ENCODE results near the gene RNF152.

Gene RNF152

GRCh38 chr18:61765097-61765496 is 127.7 kb downstream of the RNF152 start:
- TF ChIP-seq, protein P1, sequence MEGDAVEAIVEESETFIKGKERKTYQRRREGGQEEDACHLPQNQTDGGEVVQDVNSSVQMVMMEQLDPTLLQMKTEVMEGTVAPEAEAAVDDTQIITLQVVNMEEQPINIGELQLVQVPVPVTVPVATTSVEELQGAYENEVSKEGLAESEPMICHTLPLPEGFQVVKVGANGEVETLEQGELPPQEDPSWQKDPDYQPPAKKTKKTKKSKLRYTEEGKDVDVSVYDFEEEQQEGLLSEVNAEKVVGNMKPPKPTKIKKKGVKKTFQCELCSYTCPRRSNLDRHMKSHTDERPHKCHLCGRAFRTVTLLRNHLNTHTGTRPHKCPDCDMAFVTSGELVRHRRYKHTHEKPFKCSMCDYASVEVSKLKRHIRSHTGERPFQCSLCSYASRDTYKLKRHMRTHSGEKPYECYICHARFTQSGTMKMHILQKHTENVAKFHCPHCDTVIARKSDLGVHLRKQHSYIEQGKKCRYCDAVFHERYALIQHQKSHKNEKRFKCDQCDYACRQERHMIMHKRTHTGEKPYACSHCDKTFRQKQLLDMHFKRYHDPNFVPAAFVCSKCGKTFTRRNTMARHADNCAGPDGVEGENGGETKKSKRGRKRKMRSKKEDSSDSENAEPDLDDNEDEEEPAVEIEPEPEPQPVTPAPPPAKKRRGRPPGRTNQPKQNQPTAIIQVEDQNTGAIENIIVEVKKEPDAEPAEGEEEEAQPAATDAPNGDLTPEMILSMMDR (IDR thresholded peaks at IDR 0.05; ENCODE audit: low read depth, low read length, missing control alignments) = no peak
- no peak overlapping the region for H3K4me3 ChIP-seq (ENCODE audit: low read depth, low read length)
- no peak for DNase-seq (ENCODE audit: low read depth)
- in situ Hi-C loops (cut with HindIII; ENCODE audit: low sequenced_read_pairs) = no loop called here

- H3K4me3 ChIP-seq (ENCODE audit: low read depth, low read length) = no peak overlapping the region
- in situ Hi-C loops (cut with HindIII; ENCODE audit: low sequenced_read_pairs) = no loop called here
- peak; percentile 27 for DNase-seq (ENCODE audit: low read depth)
- TF ChIP-seq, protein P1 (IDR thresholded peaks at IDR 0.05; ENCODE audit: low read depth, low read length, missing control alignments) = no peak
Measured at GRCh38 chr18:61764381-61764780, 128.4 kb downstream of the RNF152 start.

- TF ChIP-seq, protein P1 (IDR thresholded peaks at IDR 0.05; ENCODE audit: low read depth, low read length, missing control alignments) = no peak
- no peak overlapping the region for H3K4me3 ChIP-seq (ENCODE audit: low read depth, low read length)
- in situ Hi-C loops (cut with HindIII; ENCODE audit: low sequenced_read_pairs) = no loop called here
- DNase-seq (ENCODE audit: low read depth) = no peak
Measured at GRCh38 chr18:61761875-61762274, 130.9 kb downstream of the RNF152 start.
